Subcutaneous adipose tissue (tissue), 4 donors: Measurements from ENCODE around the gene NT5C2. TPM values are rescaled to one million over a fixed set of nuclear protein-coding genes. Genes with fewer than 3 reads are reported as not detected.

Experiments used
- total RNA-seq, 4 donors: library from RNA; depleted of rRNA; stranded (reverse); fragments of >200 nt; gene quantifications; one replicate each; pipeline ENCODE4 v1.1.0, GENCODE V29; 2016
- TF ChIP-seq, protein P1 (sequence below): fragments of 450-650 bp; IDR thresholded peaks from one replicate; pipeline ENCODE4 v1.5.1; 2016; ENCODE audit warnings: low read depth, mild to moderate bottlenecking, control low read depth, antibody characterized with exemption, moderate library complexity

Gene NT5C2
- total RNA-seq, 4 donors from 2014 or later, result 62.1 to 262 (median 71.4) TPM

- TF ChIP-seq, protein P1, sequence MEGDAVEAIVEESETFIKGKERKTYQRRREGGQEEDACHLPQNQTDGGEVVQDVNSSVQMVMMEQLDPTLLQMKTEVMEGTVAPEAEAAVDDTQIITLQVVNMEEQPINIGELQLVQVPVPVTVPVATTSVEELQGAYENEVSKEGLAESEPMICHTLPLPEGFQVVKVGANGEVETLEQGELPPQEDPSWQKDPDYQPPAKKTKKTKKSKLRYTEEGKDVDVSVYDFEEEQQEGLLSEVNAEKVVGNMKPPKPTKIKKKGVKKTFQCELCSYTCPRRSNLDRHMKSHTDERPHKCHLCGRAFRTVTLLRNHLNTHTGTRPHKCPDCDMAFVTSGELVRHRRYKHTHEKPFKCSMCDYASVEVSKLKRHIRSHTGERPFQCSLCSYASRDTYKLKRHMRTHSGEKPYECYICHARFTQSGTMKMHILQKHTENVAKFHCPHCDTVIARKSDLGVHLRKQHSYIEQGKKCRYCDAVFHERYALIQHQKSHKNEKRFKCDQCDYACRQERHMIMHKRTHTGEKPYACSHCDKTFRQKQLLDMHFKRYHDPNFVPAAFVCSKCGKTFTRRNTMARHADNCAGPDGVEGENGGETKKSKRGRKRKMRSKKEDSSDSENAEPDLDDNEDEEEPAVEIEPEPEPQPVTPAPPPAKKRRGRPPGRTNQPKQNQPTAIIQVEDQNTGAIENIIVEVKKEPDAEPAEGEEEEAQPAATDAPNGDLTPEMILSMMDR, result no peak
Observed at GRCh38 chr10:103155471-103156085, 37.5 kb downstream of the NT5C2 start.

DNA sequence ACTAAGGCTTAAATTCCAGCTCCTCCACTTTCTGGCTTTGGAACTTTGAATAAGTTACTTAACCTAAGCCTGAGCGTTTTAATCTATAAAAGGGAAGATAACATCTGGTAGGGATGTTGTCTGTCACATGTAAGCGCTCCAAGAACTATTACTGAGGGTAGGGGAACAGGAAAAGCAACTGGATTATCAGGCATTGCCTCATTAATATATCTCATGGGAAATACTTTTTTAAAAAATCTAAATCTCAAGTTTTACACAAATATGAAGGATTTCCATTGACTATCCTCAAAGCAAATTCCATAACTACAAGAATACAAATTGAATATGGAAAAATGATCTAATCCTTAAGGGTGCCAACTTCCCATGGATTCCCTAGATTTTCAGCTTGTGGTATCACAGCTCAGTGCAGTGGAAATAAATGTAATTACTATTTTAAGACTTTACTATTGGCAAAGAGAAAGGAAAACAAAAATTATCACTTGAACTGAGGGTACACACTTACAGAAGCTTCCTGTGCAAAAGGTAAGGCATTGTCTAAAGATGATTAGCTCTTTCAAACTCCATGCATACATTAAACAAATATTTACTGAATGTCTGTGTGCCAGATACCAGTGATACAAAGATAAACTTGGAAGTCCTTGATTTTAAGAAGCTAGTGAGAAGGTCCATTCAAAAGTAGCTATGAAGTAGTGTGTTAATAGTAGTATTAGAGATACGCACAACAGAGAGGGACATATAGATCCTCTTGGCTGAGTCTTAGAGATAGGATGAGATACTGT, 38.4 kb downstream of the NT5C2 start:
- TF ChIP-seq, protein P1, result no peak

- TF ChIP-seq, protein P1, result no peak
Observed at GRCh38 chr10:103153302-103154197, 39.5 kb downstream of the NT5C2 start.

DNA sequence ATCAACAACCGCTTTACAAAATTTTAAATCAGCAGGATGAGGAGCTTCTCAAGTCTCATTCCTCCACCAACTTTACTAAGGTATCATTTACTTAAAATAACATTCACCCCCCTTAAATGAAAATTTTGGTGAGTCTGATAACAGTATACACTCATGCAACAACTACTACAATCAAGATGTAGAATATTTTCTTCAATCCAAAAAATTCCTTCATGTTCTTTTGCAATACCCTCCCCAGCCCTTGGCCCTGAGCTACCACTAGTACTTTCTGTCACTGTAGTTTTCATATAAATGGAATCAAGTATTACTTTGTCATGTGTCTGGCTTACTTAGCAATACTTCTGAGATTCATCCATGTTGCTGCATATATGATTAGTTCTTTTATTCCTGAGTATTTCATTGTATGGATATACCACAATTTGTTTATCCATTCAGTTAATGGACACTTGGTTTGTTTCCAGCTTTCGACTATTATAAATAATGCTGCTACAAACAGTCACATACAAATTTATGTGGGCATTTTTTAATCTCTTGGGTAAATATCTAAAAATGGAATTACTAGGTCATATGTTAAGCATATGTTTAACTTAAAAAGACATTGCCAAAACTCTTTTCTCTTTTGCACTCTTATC, 43.0 kb downstream of the NT5C2 start:
- TF ChIP-seq, protein P1, result no peak

GRCh38 chr10:103147645-103148044, 45.4 kb downstream of the NT5C2 start:
- TF ChIP-seq, protein P1, result no peak

- TF ChIP-seq, protein P1, result no peak
Observed at GRCh38 chr10:103145860-103146466, 47.1 kb downstream of the NT5C2 start.
